Omental fat pad (tissue), 4 donors: Measurements from ENCODE around the gene SERHL2. TPM values are rescaled to one million over a fixed set of nuclear protein-coding genes. Genes with fewer than 3 reads are reported as not detected.

ENCODE experiments used
- ATAC-seq: fragments of 150-250 bp; one replicate; pipeline ENCODE4 v1.9.1; 2016; ENCODE audit warnings: mild to moderate bottlenecking, moderate library complexity; ENCODE audit not compliant: low FRiP score
- DNase-seq: peaks from one replicate; pipeline ENCODE4 v3.0.0-alpha.2; 2019; ENCODE audit warnings: low spot score
- CTCF ChIP-seq, 3 donors: fragments of 450-650 bp; IDR thresholded peaks; one replicate each; pipeline ENCODE4 v1.5.1; 2016 to 2017; ENCODE audit warnings: antibody characterized with exemption in 3 of 3, mild to moderate bottlenecking in 3 of 3, moderate library complexity in 2 of 3
- total RNA-seq, 4 donors: library from RNA; depleted of rRNA; stranded (reverse); fragments of >200 nt; gene quantifications; one replicate each; pipeline ENCODE4 v1.1.0, GENCODE V29; 2016

SERHL2 gene
- total RNA-seq, 4 donors from 2014 or later: 1.8 to 4.1 (median 3.0) TPM

GRCh38 chr22:42585096-42585495, 31.3 kb downstream of the SERHL2 start:
- no peak for TF ChIP-seq CTCF (IDR thresholded peaks at IDR 0.05)
- no peak for DNase-seq
- ATAC-seq: no peak

GRCh38 chr22:42586381-42586780, 32.6 kb downstream of the SERHL2 start:
- ATAC-seq (no peak), DNase-seq (no peak)
- no peak for TF ChIP-seq CTCF (IDR thresholded peaks at IDR 0.05)

- DNase-seq (no peak), ATAC-seq (no peak)
- TF ChIP-seq CTCF (IDR thresholded peaks at IDR 0.05): no peak
Observed at GRCh38 chr22:42587588-42588175, 33.9 kb downstream of the SERHL2 start.

DNA sequence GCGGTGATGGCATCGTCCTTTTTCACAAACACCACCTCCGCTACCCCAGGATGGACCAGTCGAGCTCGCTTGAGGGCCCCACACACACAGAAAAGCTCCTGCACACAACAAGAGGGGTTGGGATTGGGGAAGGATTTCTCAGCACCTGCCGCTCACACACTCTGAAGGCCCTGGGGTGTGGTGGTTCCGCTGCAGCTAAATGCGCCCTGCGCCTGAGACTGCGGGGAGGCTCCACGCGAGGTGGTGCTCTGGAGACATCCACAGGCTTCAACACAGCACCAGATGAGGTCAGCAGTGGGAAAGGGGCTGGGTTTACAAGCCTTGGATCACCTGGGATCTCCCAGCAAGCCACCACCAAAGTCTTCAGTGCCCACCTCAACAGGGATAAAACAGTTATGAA, 38.2 kb downstream of the SERHL2 start:
- no peak for DNase-seq
- TF ChIP-seq CTCF (IDR thresholded peaks at IDR 0.05): no peak
- ATAC-seq: no peak

DNA sequence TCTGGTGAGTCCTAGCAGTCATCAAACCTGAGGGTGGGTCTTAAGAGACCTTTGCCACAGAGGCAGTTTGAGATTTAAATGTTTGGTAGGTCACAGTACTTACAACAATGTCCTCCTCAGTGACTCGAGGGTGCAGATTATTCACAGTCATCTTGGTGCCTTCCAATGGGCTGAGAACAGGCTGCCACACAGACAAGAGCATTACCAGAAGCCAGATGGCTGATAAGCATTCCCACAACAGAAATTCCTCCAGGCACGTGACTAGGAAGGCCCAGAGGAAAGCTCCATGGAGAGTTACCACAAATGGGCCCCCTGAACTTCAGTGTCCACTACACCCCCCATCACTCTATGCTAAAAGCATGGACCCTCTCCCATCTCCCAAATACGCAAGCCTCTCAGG, 41.7 kb downstream of the SERHL2 start:
- DNase-seq (no peak), ATAC-seq (no peak)
- no peak for TF ChIP-seq CTCF (IDR thresholded peaks at IDR 0.05)

GRCh38 chr22:42596336-42596735, 42.6 kb downstream of the SERHL2 start:
- TF ChIP-seq CTCF (IDR thresholded peaks at IDR 0.05): no peak
- DNase-seq: no peak
- ATAC-seq: no peak

GRCh38 chr22:42596863-42597530, 43.2 kb downstream of the SERHL2 start:
- DNase-seq (no peak), ATAC-seq (no peak)
- TF ChIP-seq CTCF (IDR thresholded peaks at IDR 0.05): no peak
